ENCODE data around the gene SSR1.

Gene SSR1

GRCh38 chr6:7260291-7261031, 52.5 kb downstream of the SSR1 start:
- no peak for DNase-seq (ENCODE audit: low read depth in 4 of 4, low spot score in 1 of 4)

GRCh38 chr6:7258231-7258763, 54.7 kb downstream of the SSR1 start:
- DNase-seq (ENCODE audit: low read depth in 4 of 4, low spot score in 1 of 4), result no peak

GRCh38 chr6:7257521-7258230, 55.3 kb downstream of the SSR1 start:
- DNase-seq (ENCODE audit: low read depth in 4 of 4, low spot score in 1 of 4), result no peak

GRCh38 chr6:7256785-7257184, 56.2 kb downstream of the SSR1 start:
- no peak for DNase-seq (ENCODE audit: low read depth in 4 of 4, low spot score in 1 of 4)

- no peak for DNase-seq (ENCODE audit: low read depth in 4 of 4, low spot score in 1 of 4)
Measured at GRCh38 chr6:7255918-7256317, 57.1 kb downstream of the SSR1 start.

- DNase-seq (ENCODE audit: low read depth in 4 of 4, low spot score in 1 of 4), result no peak
Measured at GRCh38 chr6:7254980-7255835, 57.8 kb downstream of the SSR1 start.

- DNase-seq (ENCODE audit: low read depth in 4 of 4, low spot score in 1 of 4), result no peak
Measured at GRCh38 chr6:7252390-7252789, 60.6 kb downstream of the SSR1 start.

- no peak for DNase-seq (ENCODE audit: low read depth in 4 of 4, low spot score in 1 of 4)
Measured at GRCh38 chr6:7251646-7252260, 61.2 kb downstream of the SSR1 start.

- no peak for DNase-seq (ENCODE audit: low read depth in 4 of 4, low spot score in 1 of 4)
Measured at GRCh38 chr6:7250812-7251211, 62.2 kb downstream of the SSR1 start.

GRCh38 chr6:7249946-7250643, 62.9 kb downstream of the SSR1 start:
- no peak for DNase-seq (ENCODE audit: low read depth in 4 of 4, low spot score in 1 of 4)

GRCh38 chr6:7249391-7249790, 63.6 kb downstream of the SSR1 start:
- DNase-seq (ENCODE audit: low read depth in 4 of 4, low spot score in 1 of 4), result no peak

- DNase-seq (ENCODE audit: low read depth in 4 of 4, low spot score in 1 of 4), result no peak
Measured at GRCh38 chr6:7247828-7248227, 65.2 kb downstream of the SSR1 start.

- DNase-seq (ENCODE audit: low read depth in 4 of 4, low spot score in 1 of 4), result no peak
Measured at GRCh38 chr6:7247179-7247456, 65.9 kb downstream of the SSR1 start.

- no peak for DNase-seq (ENCODE audit: low read depth in 4 of 4, low spot score in 1 of 4)
Measured at GRCh38 chr6:7246401-7247178, 66.4 kb downstream of the SSR1 start.

- no peak for DNase-seq (ENCODE audit: low read depth in 4 of 4, low spot score in 1 of 4)
Measured at GRCh38 chr6:7245668-7246393, 67.2 kb downstream of the SSR1 start.

GRCh38 chr6:7243179-7243981, 69.6 kb downstream of the SSR1 start:
- peak in 3 of 4 experiments; percentile 13 to 21 (median 18) for DNase-seq (ENCODE audit: low read depth in 4 of 4, low spot score in 1 of 4)

GRCh38 chr6:7242835-7243178, 70.2 kb downstream of the SSR1 start:
- DNase-seq (ENCODE audit: low read depth in 4 of 4, low spot score in 1 of 4), result no peak
